ENCODE data around the gene ELF2.
A peak's percentile ranks its signal among the peaks of the same experiment; 100 is the strongest.

The ELF2 gene

GRCh38 chr4:139042981-139043460 is 134.0 kb downstream of the ELF2 start:
- TF ChIP-seq MAX (IDR thresholded peaks at IDR 0.05), result no peak
- no peak for TF ChIP-seq NFIC (IDR thresholded peaks at IDR 0.05)
- no peak for TF ChIP-seq CREB1 (IDR thresholded peaks at IDR 0.05; ENCODE audit: low read depth)
- no peak for TF ChIP-seq USF1 (IDR thresholded peaks at IDR 0.05)

GRCh38 chr4:139038874-139039443 is 138.1 kb downstream of the ELF2 start:
- TF ChIP-seq TEAD4 (IDR thresholded peaks at IDR 0.05), result no peak

GRCh38 chr4:139036885-139037284 is 140.1 kb downstream of the ELF2 start:
- no peak for TF ChIP-seq MAX (IDR thresholded peaks at IDR 0.05)
- no peak for TF ChIP-seq TEAD4 (IDR thresholded peaks at IDR 0.05)
- no peak for TF ChIP-seq YY1 (IDR thresholded peaks at IDR 0.05; ENCODE audit: low read depth)
- TF ChIP-seq CEBPB (IDR thresholded peaks at IDR 0.05), result no peak
- no peak for TF ChIP-seq FOXM1 (IDR thresholded peaks at IDR 0.05; ENCODE audit: borderline replicate concordance, low read depth)
- TF ChIP-seq EGR1 (IDR thresholded peaks at IDR 0.05), result no peak
- TF ChIP-seq CREB1 (IDR thresholded peaks at IDR 0.05; ENCODE audit: low read depth), result no peak
- TF ChIP-seq ZBTB7A (IDR thresholded peaks at IDR 0.05; ENCODE audit: low read depth), result no peak
- TF ChIP-seq TCF12 (IDR thresholded peaks at IDR 0.05; ENCODE audit: low read depth), result no peak
- no peak for TF ChIP-seq EP300 (IDR thresholded peaks at IDR 0.05; ENCODE audit: borderline replicate concordance)
- no peak for TF ChIP-seq REST (IDR thresholded peaks at IDR 0.05; ENCODE audit: low read depth)
- no peak for TF ChIP-seq TAF1 (IDR thresholded peaks at IDR 0.05; ENCODE audit: low read depth)
- TF ChIP-seq RAD21 (IDR thresholded peaks at IDR 0.05; ENCODE audit: low read depth), result no peak
- TF ChIP-seq NFIC (IDR thresholded peaks at IDR 0.05), result no peak
- no peak for TF ChIP-seq USF1 (IDR thresholded peaks at IDR 0.05)

- no peak for TF ChIP-seq EP300 (IDR thresholded peaks at IDR 0.05; ENCODE audit: borderline replicate concordance)
- no peak for TF ChIP-seq CREB1 (IDR thresholded peaks at IDR 0.05; ENCODE audit: low read depth)
- no peak for TF ChIP-seq REST (IDR thresholded peaks at IDR 0.05; ENCODE audit: low read depth)
- no peak for TF ChIP-seq TAF1 (IDR thresholded peaks at IDR 0.05; ENCODE audit: low read depth)
- TF ChIP-seq EGR1 (IDR thresholded peaks at IDR 0.05), result no peak
- TF ChIP-seq NFIC (IDR thresholded peaks at IDR 0.05), result no peak
- no peak for TF ChIP-seq ZBTB7A (IDR thresholded peaks at IDR 0.05; ENCODE audit: low read depth)
- TF ChIP-seq FOXM1 (IDR thresholded peaks at IDR 0.05; ENCODE audit: borderline replicate concordance, low read depth), result no peak
- no peak for TF ChIP-seq USF1 (IDR thresholded peaks at IDR 0.05)
- TF ChIP-seq YY1 (IDR thresholded peaks at IDR 0.05; ENCODE audit: low read depth), result no peak
- no peak for TF ChIP-seq TEAD4 (IDR thresholded peaks at IDR 0.05)
- TF ChIP-seq RAD21 (IDR thresholded peaks at IDR 0.05; ENCODE audit: low read depth), result no peak
- no peak for TF ChIP-seq CEBPB (IDR thresholded peaks at IDR 0.05)
- TF ChIP-seq TCF12 (IDR thresholded peaks at IDR 0.05; ENCODE audit: low read depth), result no peak
Observed at GRCh38 chr4:139035650-139036049, 141.4 kb downstream of the ELF2 start.

- TF ChIP-seq TAF1 (IDR thresholded peaks at IDR 0.05; ENCODE audit: low read depth) (no peak), RAD21 (IDR thresholded peaks at IDR 0.05; ENCODE audit: low read depth) (peak; percentile 85)
Observed at GRCh38 chr4:139030614-139031235, 146.3 kb downstream of the ELF2 start.

GRCh38 chr4:139028191-139028661 is 148.8 kb downstream of the ELF2 start:
- no peak for TF ChIP-seq FOXM1 (IDR thresholded peaks at IDR 0.05; ENCODE audit: borderline replicate concordance, low read depth)
- no peak for TF ChIP-seq REST (IDR thresholded peaks at IDR 0.05; ENCODE audit: low read depth)
- no peak for TF ChIP-seq EP300 (IDR thresholded peaks at IDR 0.05; ENCODE audit: borderline replicate concordance)
- TF ChIP-seq TEAD4 (IDR thresholded peaks at IDR 0.05), result no peak
- no peak for TF ChIP-seq CEBPB (IDR thresholded peaks at IDR 0.05)
- TF ChIP-seq EGR1 (IDR thresholded peaks at IDR 0.05), result no peak
- no peak for TF ChIP-seq ZBTB7A (IDR thresholded peaks at IDR 0.05; ENCODE audit: low read depth)

Measured in Ishikawa (cell line).